Measurements from ENCODE around the gene TNFAIP1.

TNFAIP1 gene

GRCh38 chr17:28335959-28336871, 654 bp downstream of the TNFAIP1 start:
- no peak for TF ChIP-seq CTCF (IDR thresholded peaks at IDR 0.05)

GRCh38 chr17:28338056-28338768, 2.7 kb downstream of the TNFAIP1 start:
- TF ChIP-seq CTCF (IDR thresholded peaks at IDR 0.05) = no peak

- no peak for TF ChIP-seq CTCF (IDR thresholded peaks at IDR 0.05)
Observed at GRCh38 chr17:28339431-28339830, 3.9 kb downstream of the TNFAIP1 start.

GRCh38 chr17:28340374-28340773, 4.8 kb downstream of the TNFAIP1 start:
- TF ChIP-seq CTCF (IDR thresholded peaks at IDR 0.05) = no peak

GRCh38 chr17:28341516-28341915, 6.0 kb downstream of the TNFAIP1 start:
- TF ChIP-seq CTCF (IDR thresholded peaks at IDR 0.05) = no peak

GRCh38 chr17:28342313-28342712, 6.8 kb downstream of the TNFAIP1 start:
- no peak for TF ChIP-seq CTCF (IDR thresholded peaks at IDR 0.05)

- no peak for TF ChIP-seq CTCF (IDR thresholded peaks at IDR 0.05)
Observed at GRCh38 chr17:28343491-28343932, 8.0 kb downstream of the TNFAIP1 start.
